CD4-positive, alpha-beta T cell (primary cell): ENCODE results near the gene DHRS3. TPM values are rescaled to one million over a fixed set of nuclear protein-coding genes. Genes with fewer than 3 reads are reported as not detected.

Experiments used
- ATAC-seq: fragments of 200-7000 bp; cut with Tn5 transposase; one replicate; pipeline ENCODE4 v1.10.0; 2022; ENCODE audit warnings: mild to moderate bottlenecking; ENCODE audit not compliant: poor library complexity
- CTCF ChIA-PET: fragments of 350-600 bp; sonication (Branson Sonifier 250); formaldehyde crosslinking; loops from one replicate; lab custom pipeline; 2021; ENCODE audit warnings: antibody characterized with exemption, inconsistent platforms; lab: Charles Lee
- POLR2A ChIA-PET: fragments of 350-600 bp; sonication (Branson Sonifier 250); formaldehyde crosslinking; loops from one replicate; lab custom pipeline; 2021; ENCODE audit warnings: antibody characterized with exemption, inconsistent platforms; lab: Charles Lee
- DNase-seq, 14 experiments: peaks; one replicate each; pipeline ENCODE4 v3.0.0-alpha.2; 2013 to 2020; ENCODE audit warnings: mixed read lengths in 2 of 14
- H3K27ac ChIP-seq, 2 donors: one replicate each; pipeline versions ENCODE4 v1.5.1 to v1.7.0; 2013; ENCODE audit warnings: low read length in 2 of 2, low read depth in 1 of 2, mild to moderate bottlenecking in 1 of 2
- H3K27me3 ChIP-seq, 2 experiments: 1 replicate in 1 of 2; 2 replicates in 1 of 2; pipeline versions ENCODE4 v1.6.1 to v1.7.0; 2013; ENCODE audit warnings: low read length in 2 of 2, control low read depth in 1 of 2, mild to moderate bottlenecking in 1 of 2, moderate library complexity in 1 of 2; ENCODE audit not compliant: insufficient read depth in 2 of 2, control insufficient read depth in 1 of 2
- H3K36me3 ChIP-seq: one replicate; pipeline ENCODE4 v1.6.1; 2013; ENCODE audit warnings: low read length, control low read depth; ENCODE audit not compliant: insufficient read depth
- H3K4me1 ChIP-seq: one replicate; pipeline ENCODE4 v1.6.1; 2013; ENCODE audit warnings: low read length, control low read depth; ENCODE audit not compliant: insufficient read depth
- H3K4me3 ChIP-seq: one replicate; pipeline ENCODE4 v1.5.1; 2013; ENCODE audit warnings: mild to moderate bottlenecking, low read length, moderate library complexity
- H3K9me3 ChIP-seq, 2 experiments: 1 replicate in 1 of 2; 2 replicates in 1 of 2; pipeline versions ENCODE4 v1.6.1 to v1.7.0; 2013; ENCODE audit warnings: low read length in 2 of 2, mild to moderate bottlenecking in 2 of 2, control low read depth in 1 of 2, moderate library complexity in 1 of 2; ENCODE audit not compliant: control insufficient read depth in 1 of 2, insufficient read depth in 1 of 2
- H3K27ac Mint-ChIP-seq: one replicate; pipeline ENCODE4 v1.8.0; 2020; ENCODE audit warnings: mixed read lengths
- H3K27me3 Mint-ChIP-seq: one replicate; pipeline ENCODE4 v1.8.0; 2021; ENCODE audit warnings: mixed read lengths
- H3K36me3 Mint-ChIP-seq: one replicate; pipeline ENCODE4 v1.8.0; 2021; ENCODE audit warnings: low read depth, mixed read lengths
- H3K4me1 Mint-ChIP-seq: one replicate; pipeline ENCODE4 v1.8.0; 2021; ENCODE audit warnings: low read depth, mixed read lengths
- H3K4me3 Mint-ChIP-seq: one replicate; pipeline ENCODE4 v1.8.0; 2020; ENCODE audit warnings: mild to moderate bottlenecking, mixed read lengths
- H3K9me3 Mint-ChIP-seq: one replicate; pipeline ENCODE4 v1.8.0; 2020; ENCODE audit warnings: mixed read lengths
- intact Hi-C, 2 experiments: fragments of 100-400 bp; cut with DNase I in 1 of 2; cut with micrococcal nuclease in 1 of 2; formaldehyde crosslinking; loops; one replicate each; pipeline versions ENCODE4 v1.15.1 to v1.9.0; 2023 to 2025; cut with DNase I, micrococcal nuclease
- total RNA-seq, 174 experiments: library from RNA in 2 of 174; stranded (reverse) in 2 of 174; gene quantifications; one replicate each; pipeline ENCODE4 v1.2.3 and lab custom pipeline; 2021 to 2026
- TF ChIP-seq, protein P1 (sequence below): fragments of 200-600 bp; IDR thresholded peaks from one replicate; pipeline ENCODE4 v1.8.0; 2022; ENCODE audit warnings: antibody characterized with exemption, mild to moderate bottlenecking

DHRS3 gene
- total RNA-seq, 2 experiments from 2014 or later: 102 to 108 TPM

- H3K9me3 ChIP-seq: peaks cover 13 to 24% of the 10 kb centered on the region in 2 experiments
- TF ChIP-seq, protein P1, sequence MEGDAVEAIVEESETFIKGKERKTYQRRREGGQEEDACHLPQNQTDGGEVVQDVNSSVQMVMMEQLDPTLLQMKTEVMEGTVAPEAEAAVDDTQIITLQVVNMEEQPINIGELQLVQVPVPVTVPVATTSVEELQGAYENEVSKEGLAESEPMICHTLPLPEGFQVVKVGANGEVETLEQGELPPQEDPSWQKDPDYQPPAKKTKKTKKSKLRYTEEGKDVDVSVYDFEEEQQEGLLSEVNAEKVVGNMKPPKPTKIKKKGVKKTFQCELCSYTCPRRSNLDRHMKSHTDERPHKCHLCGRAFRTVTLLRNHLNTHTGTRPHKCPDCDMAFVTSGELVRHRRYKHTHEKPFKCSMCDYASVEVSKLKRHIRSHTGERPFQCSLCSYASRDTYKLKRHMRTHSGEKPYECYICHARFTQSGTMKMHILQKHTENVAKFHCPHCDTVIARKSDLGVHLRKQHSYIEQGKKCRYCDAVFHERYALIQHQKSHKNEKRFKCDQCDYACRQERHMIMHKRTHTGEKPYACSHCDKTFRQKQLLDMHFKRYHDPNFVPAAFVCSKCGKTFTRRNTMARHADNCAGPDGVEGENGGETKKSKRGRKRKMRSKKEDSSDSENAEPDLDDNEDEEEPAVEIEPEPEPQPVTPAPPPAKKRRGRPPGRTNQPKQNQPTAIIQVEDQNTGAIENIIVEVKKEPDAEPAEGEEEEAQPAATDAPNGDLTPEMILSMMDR: no peak
- H3K4me1 ChIP-seq: no peaks in the 10 kb centered on the region
- CTCF ChIA-PET: interaction anchor here (0.7 kb wide), 1 partner anchor 151 kb away, joined by 3 read pairs; no protein-coding TSS in a partner anchor
- H3K4me3 ChIP-seq: no peak overlapping the region
- H3K36me3 ChIP-seq: no peaks in the 10 kb centered on the region
- POLR2A ChIA-PET: no interaction called here
- ATAC-seq (no peak), DNase-seq (no peak)
- H3K27me3 ChIP-seq: peaks cover 4 to 5% of the 10 kb centered on the region in 2 experiments
- H3K4me3 Mint-ChIP-seq: no peak overlapping the region
- no peaks in the 10 kb centered on the region for H3K4me1 Mint-ChIP-seq
- H3K36me3 Mint-ChIP-seq: no peaks in the 10 kb centered on the region
- intact Hi-C loops: no loop called here
- no peaks in the 10 kb centered on the region for H3K27me3 Mint-ChIP-seq
- H3K9me3 Mint-ChIP-seq: peaks cover 10% of the 10 kb centered on the region
- H3K27ac Mint-ChIP-seq: no peak overlapping the region
- no peak overlapping the region for H3K27ac ChIP-seq
Measured at GRCh38 chr1:12643079-12643478, 25.1 kb upstream of the DHRS3 start.

GRCh38 chr1:12640958-12641272, 22.9 kb upstream of the DHRS3 start:
- Mint-ChIP-seq H3K4me1 (no peaks in the 10 kb centered on the region), H3K36me3 (no peaks in the 10 kb centered on the region), H3K4me3 (no peak overlapping the region), H3K27ac (no peak overlapping the region), H3K27me3 (no peaks in the 10 kb centered on the region), H3K9me3 (peaks cover 10% of the 10 kb centered on the region)
- Histone ChIP-seq H3K9me3 (peaks cover 17 to 24% of the 10 kb centered on the region in 2 experiments), H3K36me3 (no peaks in the 10 kb centered on the region), H3K27me3 (peaks cover 0 to 2% of the 10 kb centered on the region in 2 experiments), H3K27ac (no peak overlapping the region), H3K4me3 (no peak overlapping the region), H3K4me1 (no peaks in the 10 kb centered on the region)
- POLR2A ChIA-PET: no interaction called here
- TF ChIP-seq, protein P1: no peak
- DNase-seq: no peak
- CTCF ChIA-PET: interaction anchor here (1.5 kb wide), 1 partner anchor 18 kb away, joined by 4 read pairs; no protein-coding TSS in a partner anchor
- ATAC-seq: no peak
- intact Hi-C loops: no loop called here

DNA sequence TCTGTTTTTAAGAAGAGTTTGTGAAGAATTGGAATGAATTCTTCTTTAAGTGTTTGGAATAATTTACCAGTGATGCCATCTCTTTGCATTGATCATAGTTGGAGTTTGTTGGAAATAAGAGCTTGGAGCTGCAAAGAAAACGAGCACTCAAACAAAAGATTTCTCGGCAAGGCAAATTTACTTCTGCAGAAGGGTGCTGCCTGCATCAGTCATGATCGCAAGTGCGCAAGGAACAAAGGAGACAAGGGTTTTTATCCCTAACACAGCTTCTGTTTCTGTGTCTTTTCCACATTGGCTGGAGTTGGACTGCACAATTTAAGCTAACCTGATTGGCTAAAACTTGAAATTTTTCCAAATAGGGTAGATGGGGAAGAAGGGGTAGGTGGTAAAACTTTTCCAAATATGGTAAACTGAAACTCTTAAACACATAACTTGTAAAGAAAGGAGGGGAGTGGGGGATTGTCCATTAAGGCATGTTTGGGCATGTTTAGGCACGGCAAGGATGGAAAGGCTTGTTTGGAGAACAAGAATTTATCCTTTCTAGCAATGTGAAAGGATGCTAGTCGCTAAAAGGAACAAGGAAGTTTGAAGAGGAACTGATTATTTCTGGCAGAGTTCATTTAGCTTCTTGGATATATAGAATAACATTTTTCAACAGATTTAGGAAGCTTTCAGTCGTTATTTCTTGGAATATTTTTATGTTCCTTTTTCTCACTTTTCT, 22.4 kb upstream of the DHRS3 start:
- ChIA-PET CTCF (interaction anchor here (1.5 kb wide), 1 partner anchor 19 kb away, joined by 4 read pairs; no protein-coding TSS in a partner anchor), POLR2A (no interaction called here)
- TF ChIP-seq, protein P1: no peak
- intact Hi-C loops: no loop called here
- ATAC-seq (no peak), DNase-seq (no peak)
- H3K36me3 ChIP-seq: no peaks in the 10 kb centered on the region
- no peak overlapping the region for H3K4me3 ChIP-seq
- Mint-ChIP-seq H3K4me3 (no peak overlapping the region), H3K9me3 (peaks cover 10% of the 10 kb centered on the region), H3K36me3 (no peaks in the 10 kb centered on the region), H3K27ac (no peak overlapping the region), H3K27me3 (peaks cover under 1% of the 10 kb centered on the region), H3K4me1 (peaks cover under 1% of the 10 kb centered on the region)
- no peak overlapping the region for H3K27ac ChIP-seq
- no peaks in the 10 kb centered on the region for H3K27me3 ChIP-seq
- no peaks in the 10 kb centered on the region for H3K4me1 ChIP-seq
- H3K9me3 ChIP-seq: peaks cover 17 to 24% of the 10 kb centered on the region in 2 experiments
